ENCODE measurements around the gene WBP4. TPM values are rescaled to one million over a fixed set of nuclear protein-coding genes. Genes with fewer than 3 reads are reported as not detected.

Gene WBP4
- total RNA-seq, 1 donor from 2014 or later = 13.5 TPM

- no peak overlapping the region for H3K27ac ChIP-seq
- no peak overlapping the region for H3K4me3 ChIP-seq
- no peaks in the 10 kb centered on the region for H3K9me3 ChIP-seq
- no peak for TF ChIP-seq CTCF (IDR thresholded peaks at IDR 0.05)
- TF ChIP-seq POLR2AphosphoS5 (IDR thresholded peaks at IDR 0.05; ENCODE audit: insufficient read depth in 1 of 2, low read depth in 1 of 2) = no peak
- TF ChIP-seq POLR2A (IDR thresholded peaks at IDR 0.05) = no peak
- peaks cover 0 to 4% of the 10 kb centered on the region in 2 donors for H3K36me3 ChIP-seq
- DNase-seq (ENCODE audit: extremely low spot score in 2 of 2) = no peak
- peaks cover 26% of the 10 kb centered on the region for H3K4me1 ChIP-seq
- no peaks in the 10 kb centered on the region for H3K27me3 ChIP-seq
- intact Hi-C loops (cut with DNase I) = no loop called here
Observed at GRCh38 chr13:41048640-41049039, 12.7 kb upstream of the WBP4 start.

- H3K4me1 ChIP-seq = peaks cover 37% of the 10 kb centered on the region
- H3K36me3 ChIP-seq = peaks cover 0 to 4% of the 10 kb centered on the region in 2 donors
- no peaks in the 10 kb centered on the region for H3K9me3 ChIP-seq
- H3K4me3 ChIP-seq = no peak overlapping the region
- no peaks in the 10 kb centered on the region for H3K27me3 ChIP-seq
- no peak overlapping the region for H3K27ac ChIP-seq
- intact Hi-C loops (cut with DNase I) = loop anchor here (10.0 kb wide), 1 partner anchor 125 kb away; no protein-coding TSS in a partner anchor
- DNase-seq (ENCODE audit: extremely low spot score in 2 of 2) = no peak
- no peak for TF ChIP-seq CTCF (IDR thresholded peaks at IDR 0.05)
- no peak for TF ChIP-seq POLR2A (IDR thresholded peaks at IDR 0.05)
- no peak for TF ChIP-seq POLR2AphosphoS5 (IDR thresholded peaks at IDR 0.05; ENCODE audit: insufficient read depth in 1 of 2, low read depth in 1 of 2)
Observed at GRCh38 chr13:41049480-41050440, 11.5 kb upstream of the WBP4 start.

GRCh38 chr13:41052441-41052840, 8.9 kb upstream of the WBP4 start:
- intact Hi-C loops (cut with DNase I) = loop anchor here (10.0 kb wide), 1 partner anchor 128 kb away; no protein-coding TSS in a partner anchor
- peaks cover 0 to 4% of the 10 kb centered on the region in 2 donors for H3K36me3 ChIP-seq
- DNase-seq (ENCODE audit: extremely low spot score in 2 of 2) = no peak
- H3K4me3 ChIP-seq = no peak overlapping the region
- H3K27me3 ChIP-seq = no peaks in the 10 kb centered on the region
- H3K4me1 ChIP-seq = peaks cover 64% of the 10 kb centered on the region
- TF ChIP-seq CTCF (IDR thresholded peaks at IDR 0.05) = no peak
- TF ChIP-seq POLR2A (IDR thresholded peaks at IDR 0.05) = no peak
- no peak for TF ChIP-seq POLR2AphosphoS5 (IDR thresholded peaks at IDR 0.05; ENCODE audit: insufficient read depth in 1 of 2, low read depth in 1 of 2)
- H3K9me3 ChIP-seq = no peaks in the 10 kb centered on the region
- H3K27ac ChIP-seq = no peak overlapping the region

GRCh38 chr13:41053384-41053826, 7.9 kb upstream of the WBP4 start:
- no peak for DNase-seq (ENCODE audit: extremely low spot score in 2 of 2)
- H3K9me3 ChIP-seq = no peaks in the 10 kb centered on the region
- no peaks in the 10 kb centered on the region for H3K36me3 ChIP-seq
- intact Hi-C loops (cut with DNase I) = loop anchor here (10.0 kb wide), 1 partner anchor 129 kb away; no protein-coding TSS in a partner anchor
- H3K27me3 ChIP-seq = no peaks in the 10 kb centered on the region
- TF ChIP-seq POLR2AphosphoS5 (IDR thresholded peaks at IDR 0.05; ENCODE audit: insufficient read depth in 1 of 2, low read depth in 1 of 2) (no peak), CTCF (IDR thresholded peaks at IDR 0.05) (no peak), POLR2A (IDR thresholded peaks at IDR 0.05) (no peak)
- H3K27ac ChIP-seq = peak overlapping the region; percentile 76
- H3K4me1 ChIP-seq = peaks cover 74% of the 10 kb centered on the region
- H3K4me3 ChIP-seq = no peak overlapping the region
